IMR-90 (cell line): ENCODE data around the gene RAD51B. TPM values are rescaled to one million over a fixed set of nuclear protein-coding genes. Genes with fewer than 3 reads are reported as not detected.
A peak's percentile ranks its signal among the peaks of the same experiment; 100 is the strongest.

Experiments used
- ATAC-seq: fragments of 200-7000 bp; cut with Tn5 transposase; 2 replicates; pipeline ENCODE4 v1.9.1; 2020; ENCODE audit warnings: low read depth, mild to moderate bottlenecking, moderate library complexity
- BruUV-seq: library from RNA; stranded (reverse); fragments of 400-500 nt; replicated peaks from 2 replicates; lab custom pipeline; 2021; lab: Mats Ljungman, UMichigan
- CTCF ChIA-PET: fragments of 300-600 bp; formaldehyde crosslinking; extraction: SDS; loops from one replicate; lab custom pipeline; 2021; ENCODE audit warnings: antibody characterized with exemption; lab: Yijun Ruan, JAX
- POLR2A ChIA-PET: fragments of 300-600 bp; sonication (Branson Sonifier 250); formaldehyde crosslinking; loops from one replicate; lab custom pipeline; 2022; ENCODE audit warnings: antibody characterized with exemption; ENCODE audit not compliant: unreplicated experiment; lab: Charles Lee
- DNase-seq: peaks from one replicate; pipeline ENCODE4 v3.0.0; 2013
- H2AFZ ChIP-seq: replicated peaks from 2 replicates; pipeline ENCODE3; 2013; ENCODE audit warnings: low read length, mild to moderate bottlenecking; ENCODE audit not compliant: poor library complexity
- H2AK5ac ChIP-seq: 2 replicates; pipeline ENCODE4 v1.6.1; 2013; ENCODE audit warnings: low read depth, low read length, inconsistent platforms
- H2AK9ac ChIP-seq: replicated peaks from 2 replicates; pipeline ENCODE3; 2013; ENCODE audit warnings: mild to moderate bottlenecking, low read depth, low read length, moderate library complexity; ENCODE audit not compliant: poor library complexity
- H2BK120ac ChIP-seq: 2 replicates; pipeline ENCODE4 v1.6.1; 2013; ENCODE audit warnings: low read depth, low read length, inconsistent platforms
- H2BK15ac ChIP-seq: 3 replicates; pipeline ENCODE4 v1.6.1; 2013; ENCODE audit warnings: low read depth, low read length, inconsistent platforms
- H2BK20ac ChIP-seq: 2 replicates; pipeline ENCODE4 v1.6.1; 2013; ENCODE audit warnings: low read depth, mild to moderate bottlenecking, inconsistent platforms, low read length, moderate library complexity
- H2BK5ac ChIP-seq: 2 replicates; pipeline ENCODE4 v1.6.1; 2013; ENCODE audit warnings: mild to moderate bottlenecking, low read depth, low read length, inconsistent platforms; ENCODE audit not compliant: poor library complexity, severe bottlenecking
- H3K14ac ChIP-seq: replicated peaks from 2 replicates; pipeline ENCODE4 v1.6.1; 2013; ENCODE audit warnings: low read depth, low read length, inconsistent platforms
- H3K18ac ChIP-seq: 2 replicates; pipeline ENCODE4 v1.6.1; 2013; ENCODE audit warnings: low read depth, low read length, control low read depth
- H3K23ac ChIP-seq: 2 replicates; pipeline ENCODE4 v1.6.1; 2013; ENCODE audit warnings: low read depth, low read length, inconsistent platforms
- H3K27ac ChIP-seq: 2 replicates; pipeline ENCODE4 v1.5.1; 2013; ENCODE audit warnings: mild to moderate bottlenecking, control low read depth, low read length; ENCODE audit not compliant: insufficient read depth
- H3K27me3 ChIP-seq: 2 replicates; pipeline ENCODE4 v1.6.1; 2013; ENCODE audit warnings: low read length; ENCODE audit not compliant: control insufficient read depth, insufficient read depth
- H3K36me3 ChIP-seq: 2 replicates; pipeline ENCODE4 v1.6.1; 2013; ENCODE audit warnings: low read length, mixed read lengths; ENCODE audit not compliant: control insufficient read depth, insufficient read depth
- H3K4ac ChIP-seq: 2 replicates; pipeline ENCODE4 v1.6.1; 2013; ENCODE audit warnings: low read depth, low read length, inconsistent platforms
- H3K4me1 ChIP-seq: 2 replicates; pipeline ENCODE4 v1.6.1; 2013; ENCODE audit warnings: low read length, mixed read lengths; ENCODE audit not compliant: control insufficient read depth, insufficient read depth
- H3K4me2 ChIP-seq: 2 replicates; pipeline ENCODE4 v1.6.1; 2013; ENCODE audit warnings: low read depth, mild to moderate bottlenecking, control low read depth, low read length, moderate library complexity
- H3K4me3 ChIP-seq: 2 replicates; pipeline ENCODE4 v1.5.1; 2013; ENCODE audit warnings: low read depth, mild to moderate bottlenecking, control low read depth, low read length, moderate library complexity; ENCODE audit not compliant: insufficient read depth
- H3K56ac ChIP-seq: 2 replicates; pipeline ENCODE4 v1.6.1; 2013; ENCODE audit warnings: low read length, inconsistent platforms; ENCODE audit not compliant: insufficient read depth; ENCODE audit errors: extremely low read depth
- H3K79me1 ChIP-seq, 2 experiments: 2 replicates each; pipeline ENCODE4 v1.6.1; 2013; ENCODE audit warnings: low read length in 2 of 2, inconsistent platforms in 1 of 2, low read depth in 1 of 2
- H3K9ac ChIP-seq: 2 replicates; pipeline ENCODE4 v1.6.1; 2013; ENCODE audit warnings: low read depth, low read length, control low read depth
- H3K9me1 ChIP-seq: 2 replicates; pipeline ENCODE4 v1.6.1; 2013; ENCODE audit warnings: low read length, inconsistent platforms; ENCODE audit not compliant: insufficient read depth
- H3K9me3 ChIP-seq: 2 replicates; pipeline ENCODE4 v1.6.1; 2013; ENCODE audit warnings: low read length; ENCODE audit not compliant: control insufficient read depth, insufficient read depth
- H4K20me1 ChIP-seq: 2 replicates; pipeline ENCODE4 v1.6.1; 2013; ENCODE audit warnings: low read length, inconsistent platforms; ENCODE audit not compliant: insufficient read depth
- H4K5ac ChIP-seq: 2 replicates; pipeline ENCODE4 v1.6.1; 2013; ENCODE audit warnings: mild to moderate bottlenecking, low read depth, low read length, control low read depth
- H4K8ac ChIP-seq, 2 experiments: 2 replicates each; pipeline ENCODE4 v1.6.1; 2013; ENCODE audit warnings: low read depth in 2 of 2, low read length in 2 of 2, control low read depth in 1 of 2, inconsistent platforms in 1 of 2
- H4K91ac ChIP-seq: 2 replicates; pipeline ENCODE4 v1.6.1; 2013; ENCODE audit warnings: low read depth, low read length, inconsistent platforms; ENCODE audit not compliant: insufficient read depth
- CEBPB ChIP-seq: IDR thresholded peaks from 2 replicates; pipeline ENCODE4 v1.6.1; 2012; ENCODE audit warnings: low read depth, low read length, improper control_type of control experiment
- MAZ ChIP-seq: IDR thresholded peaks from 2 replicates; pipeline ENCODE4 v1.6.1; 2012; ENCODE audit warnings: low read depth, mild to moderate bottlenecking, low read length, improper control_type of control experiment, moderate library complexity, borderline replicate concordance
- RCOR1 ChIP-seq: IDR thresholded peaks from 2 replicates; pipeline ENCODE4 v1.6.1; 2012; ENCODE audit warnings: mild to moderate bottlenecking, low read length, improper control_type of control experiment; ENCODE audit not compliant: insufficient replicate concordance
- USF2 ChIP-seq: fragments of 150-350 bp; IDR thresholded peaks from 2 replicates; pipeline ENCODE4 v1.6.1; 2017; ENCODE audit warnings: mild to moderate bottlenecking, antibody characterized with exemption, low read length, low read depth
- dilution Hi-C: fragments of 300-500 bp; cut with HindIII; formaldehyde crosslinking; loops from one replicate; pipeline ENCODE4 v1.14.3; 2018; ENCODE audit warnings: low sequenced_read_pairs; ENCODE audit not compliant: unreplicated experiment
- in situ Hi-C: fragments of 300-500 bp; cut with MboI; formaldehyde crosslinking; loops from 3 replicates; pipeline ENCODE4 v1.14.3; 2019; ENCODE audit warnings: low sequenced_read_pairs, inconsistent platforms, mixed read lengths
- intact Hi-C: fragments of 100-400 bp; cut with micrococcal nuclease; formaldehyde crosslinking; loops from 2 replicates; pipeline ENCODE4 v1.10.0; 2022
- polyA plus RNA-seq, 3 experiments: library from polyadenylated mRNA; depleted of rRNA; stranded (reverse); fragments of >200 nt; gene quantifications; 2 replicates each; pipeline ENCODE4 v1.2.3, GENCODE V29; 2012; ENCODE audit warnings: low replicate concordance in 1 of 3
- total RNA-seq: library from RNA; depleted of rRNA; stranded (reverse); fragments of >200 nt; gene quantifications from 2 replicates; pipeline ENCODE4 v1.2.3, GENCODE V29; 2012

RAD51B gene
- total and polyA plus RNA-seq, 2 of the 4 experiments (the other 2 are of a cell fraction) = 5.1 to 18.8 TPM

GRCh38 chr14:68665792-68666204 lies 846.2 kb downstream of the RAD51B start:
- Histone ChIP-seq H2AFZ (no peak overlapping the region), H3K36me3 (no peaks in the 10 kb centered on the region), H4K20me1 (no peaks in the 10 kb centered on the region), H2BK5ac (peak overlapping the region; percentile 61), H3K4ac (peak overlapping the region; percentile 88), H3K9me3 (no peaks in the 10 kb centered on the region), H3K27ac (no peak overlapping the region; the same call in 1 of the 2 replicates), H4K91ac (peak overlapping the region; percentile 46), H3K9ac (no peak overlapping the region), H3K56ac (no peak overlapping the region; the same call in 1 of the 2 replicates), H3K27me3 (no peaks in the 10 kb centered on the region), H3K4me1 (peaks cover 30% of the 10 kb centered on the region), H4K5ac (peak overlapping the region; percentile 75), H3K18ac (peak overlapping the region; percentile 79), H2AK5ac (peak overlapping the region; percentile 69), H2BK20ac (peak overlapping the region; percentile 71), H3K4me2 (peak overlapping the region; percentile 59; the same call in 1 of the 2 replicates), H4K8ac (peak overlapping the region; percentile 12 to 59; a peak in 3 of 4 replicates), H3K79me1 (no peaks in the 10 kb centered on the region), H2BK15ac (peak overlapping the region; percentile 67; the same call in 2 of the 3 replicates), H3K4me3 (no peak overlapping the region), H2AK9ac (no peak overlapping the region), H3K9me1 (peaks cover 22% of the 10 kb centered on the region), H3K14ac (peak overlapping the region; percentile 21), H3K23ac (no peak overlapping the region), H2BK120ac (peak overlapping the region; percentile 74)
- BruUV-seq = no TSS peak
- in situ Hi-C loops = loop anchor here (10.0 kb wide), 1 partner anchor 119 kb away; no protein-coding TSS in a partner anchor
- TF ChIP-seq CEBPB = no peak
- no peak for TF ChIP-seq MAZ
- TF ChIP-seq USF2 = peak; percentile 64; the same call in 1 of the 2 replicates
- TF ChIP-seq RCOR1 = no peak
- intact Hi-C loops = loop anchor here (2.0 to 10.0 kb wide), 3 partner anchors 125 to 721 kb away; no protein-coding TSS in a partner anchor
- ChIA-PET CTCF (interaction anchor here (1.0 to 1.5 kb wide), 2 partner anchors 11 to 14 kb away, joined by 3 read pairs; no protein-coding TSS in a partner anchor), POLR2A (interaction anchor here (0.7 to 0.8 kb wide), 2 partner anchors 14 to 127 kb away, joined by 3 read pairs; partner anchors contain the start of gene ZFP36L1)
- DNase-seq = no peak
- peak; percentile 13 for ATAC-seq
- dilution Hi-C loops = no loop called here
